Sigmoid colon (tissue), 7 donors: Measurements from ENCODE around the gene HSPH1. TPM values are rescaled to one million over a fixed set of nuclear protein-coding genes. Genes with fewer than 3 reads are reported as not detected.

Source experiments
- DNase-seq: peaks from one replicate; pipeline ENCODE4 v3.0.0-alpha.2; 2019
- H3K27ac ChIP-seq, 4 donors: fragments of 200-600 bp; sonication (generic); one replicate each; pipeline ENCODE4 v1.5.1; 2016 to 2019; ENCODE audit warnings: mild to moderate bottlenecking in 1 of 4
- H3K27me3 ChIP-seq, 3 donors: fragments of 200-600 bp; sonication (generic); one replicate each; pipeline ENCODE4 v1.5.1; 2019; ENCODE audit warnings: mild to moderate bottlenecking in 1 of 3
- H3K36me3 ChIP-seq, 4 donors: fragments of 200-600 bp; sonication (generic); one replicate each; pipeline ENCODE4 v1.5.1; 2016 to 2019
- H3K4me1 ChIP-seq, 4 donors: fragments of 200-600 bp; sonication (generic); one replicate each; pipeline ENCODE4 v1.5.1; 2017 to 2019
- H3K4me3 ChIP-seq, 4 donors: fragments of 200-600 bp; sonication (generic); one replicate each; pipeline ENCODE4 v1.5.1; 2017 to 2019; ENCODE audit warnings: mild to moderate bottlenecking in 2 of 4, moderate library complexity in 1 of 4
- H3K9me3 ChIP-seq, 4 donors: fragments of 200-600 bp in 3 of 4; sonication (generic) in 3 of 4; one replicate each; pipeline versions ENCODE4 v1.5.1 to v1.6.1; 2013 to 2019
- CTCF ChIP-seq, 4 experiments: fragments of 450-650 bp in 3 of 4; fragments of 200-600 bp in 1 of 4; IDR thresholded peaks; one replicate each; pipeline ENCODE4 v1.5.1; 2016 to 2019; ENCODE audit warnings: antibody characterized with exemption in 4 of 4, mild to moderate bottlenecking in 3 of 4, moderate library complexity in 2 of 4
- EP300 ChIP-seq, 4 donors: sonication (generic); formaldehyde crosslinking; IDR thresholded peaks; one replicate each; pipeline ENCODE4 v1.6.1; 2017; ENCODE audit warnings: antibody characterized with exemption in 4 of 4
- POLR2A ChIP-seq, 2 donors: fragments of 450-650 bp; IDR thresholded peaks; one replicate each; pipeline ENCODE4 v1.6.1; 2016; ENCODE audit warnings: antibody characterized with exemption in 2 of 2, mild to moderate bottlenecking in 2 of 2, moderate library complexity in 2 of 2
- POLR2AphosphoS5 ChIP-seq, 4 donors: sonication (generic); formaldehyde crosslinking; IDR thresholded peaks; one replicate each; pipeline ENCODE4 v1.6.1; 2017; ENCODE audit warnings: antibody characterized with exemption in 4 of 4
- WGBS, 2 donors: extraction: QIAGEN DNeasy Blood & Tissue Kit; methylation state at CpG; one replicate each; pipeline ENCODE4 v1.1.7; 2013; 5-methylcytosine and 5-hydroxymethylcytosine counted together
- intact Hi-C: fragments of 100-400 bp; cut with DNase I; formaldehyde crosslinking; loops from one replicate; pipeline ENCODE4 v1.15.1; 2023
- polyA plus RNA-seq, 3 donors: library from polyadenylated mRNA; stranded (reverse); fragments of 200-250 nt; gene quantifications; one replicate each; pipeline ENCODE4 v1.2.3, GENCODE V29; 2013
- total RNA-seq, 4 donors: library from RNA; depleted of rRNA; stranded (reverse); fragments of >200 nt; gene quantifications; one replicate each; pipeline ENCODE4 v1.1.0, GENCODE V29; 2016
- donor health status: healthy with polysubstance abuse.
- donor health status: Bipolar disorder and iron deficiency.
- donor health status: healthy.

The HSPH1 gene
- total and polyA plus RNA-seq, 7 donors: 12.0 to 41.5 (median 30.7) TPM

- H3K9me3 ChIP-seq: no peaks in the 10 kb centered on the region
- H3K27ac ChIP-seq: no peak overlapping the region
- TF ChIP-seq POLR2AphosphoS5 (IDR thresholded peaks at IDR 0.05) (no peak), EP300 (IDR thresholded peaks at IDR 0.05) (no peak), CTCF (IDR thresholded peaks at IDR 0.05) (no peak), POLR2A (IDR thresholded peaks at IDR 0.05) (no peak)
- no peak overlapping the region for H3K4me3 ChIP-seq
- no peaks in the 10 kb centered on the region for H3K36me3 ChIP-seq
- DNase-seq: no peak
- WGBS, 2 donors: 61 to 89% methylated on average over 4 of the region's 4 CpGs
- H3K27me3 ChIP-seq: peaks cover 0 to 4% (median 0%) of the 10 kb centered on the region in 3 donors
- intact Hi-C loops: no loop called here
- no peaks in the 10 kb centered on the region for H3K4me1 ChIP-seq
Measured at GRCh38 chr13:31116224-31116623, 45.5 kb downstream of the HSPH1 start.

- intact Hi-C loops: no loop called here
- no peaks in the 10 kb centered on the region for H3K9me3 ChIP-seq
- DNase-seq: no peak
- peaks cover 0 to 4% (median 0%) of the 10 kb centered on the region in 3 donors for H3K27me3 ChIP-seq
- no peaks in the 10 kb centered on the region for H3K36me3 ChIP-seq
- TF ChIP-seq POLR2AphosphoS5 (IDR thresholded peaks at IDR 0.05) (no peak), CTCF (IDR thresholded peaks at IDR 0.05) (no peak), EP300 (IDR thresholded peaks at IDR 0.05) (no peak), POLR2A (IDR thresholded peaks at IDR 0.05) (no peak)
- WGBS, 2 donors: 15 to 62% methylated on average over 3 of the region's 3 CpGs
- H3K4me1 ChIP-seq: no peaks in the 10 kb centered on the region
- no peak overlapping the region for H3K27ac ChIP-seq
- H3K4me3 ChIP-seq: no peak overlapping the region
Measured at GRCh38 chr13:31115616-31116015, 46.1 kb downstream of the HSPH1 start.

- H3K4me3 ChIP-seq: no peak overlapping the region
- H3K9me3 ChIP-seq: no peaks in the 10 kb centered on the region
- H3K36me3 ChIP-seq: no peaks in the 10 kb centered on the region
- DNase-seq: no peak
- no peak overlapping the region for H3K27ac ChIP-seq
- intact Hi-C loops: no loop called here
- H3K4me1 ChIP-seq: no peaks in the 10 kb centered on the region
- TF ChIP-seq POLR2AphosphoS5 (IDR thresholded peaks at IDR 0.05): no peak
- no peak for TF ChIP-seq EP300 (IDR thresholded peaks at IDR 0.05)
- TF ChIP-seq POLR2A (IDR thresholded peaks at IDR 0.05): no peak
- no peak for TF ChIP-seq CTCF (IDR thresholded peaks at IDR 0.05)
- 87 to 90% methylated on average over 4 of the region's 4 CpGs for WGBS, 2 donors
- H3K27me3 ChIP-seq: no peaks in the 10 kb centered on the region
Measured at GRCh38 chr13:31114641-31115040, 47.1 kb downstream of the HSPH1 start.

GRCh38 chr13:31111136-31111535, 50.6 kb downstream of the HSPH1 start:
- no peak for DNase-seq
- H3K4me3 ChIP-seq: no peak overlapping the region
- intact Hi-C loops: no loop called here
- H3K9me3 ChIP-seq: no peaks in the 10 kb centered on the region
- no peaks in the 10 kb centered on the region for H3K27me3 ChIP-seq
- no peak overlapping the region for H3K27ac ChIP-seq
- H3K36me3 ChIP-seq: no peaks in the 10 kb centered on the region
- 87 to 88% methylated on average over 4 of the region's 4 CpGs for WGBS, 2 donors
- TF ChIP-seq POLR2AphosphoS5 (IDR thresholded peaks at IDR 0.05): no peak
- TF ChIP-seq CTCF (IDR thresholded peaks at IDR 0.05): no peak
- TF ChIP-seq POLR2A (IDR thresholded peaks at IDR 0.05): no peak
- TF ChIP-seq EP300 (IDR thresholded peaks at IDR 0.05): no peak
- no peaks in the 10 kb centered on the region for H3K4me1 ChIP-seq

- Histone ChIP-seq H3K36me3 (no peaks in the 10 kb centered on the region), H3K4me3 (no peak overlapping the region), H3K9me3 (no peaks in the 10 kb centered on the region), H3K27ac (no peak overlapping the region), H3K27me3 (no peaks in the 10 kb centered on the region), H3K4me1 (no peaks in the 10 kb centered on the region)
- 89 to 94% methylated on average over 10 of the region's 10 CpGs for WGBS, 2 donors
- intact Hi-C loops: no loop called here
- TF ChIP-seq POLR2A (IDR thresholded peaks at IDR 0.05): no peak
- TF ChIP-seq CTCF (IDR thresholded peaks at IDR 0.05): no peak
- no peak for TF ChIP-seq POLR2AphosphoS5 (IDR thresholded peaks at IDR 0.05)
- no peak for TF ChIP-seq EP300 (IDR thresholded peaks at IDR 0.05)
- DNase-seq: no peak
Measured at GRCh38 chr13:31110617-31111016, 51.1 kb downstream of the HSPH1 start.
